ENCODE data around the gene FAM50A. TPM values are rescaled to one million over a fixed set of nuclear protein-coding genes. Genes with fewer than 3 reads are reported as not detected.

The FAM50A gene
- total and polyA plus RNA-seq, 4 donors, result 10.9 to 25.1 (median 14.0) TPM

GRCh38 chrX:154398668-154399526, 45.0 kb upstream of the FAM50A start:
- TF ChIP-seq JUND (IDR thresholded peaks at IDR 0.05) (no peak), HNF4A (conservative IDR thresholded peaks at IDR 0.05) (no peak), ZBTB33 (IDR thresholded peaks at IDR 0.05) (no peak), ATF3 (IDR thresholded peaks at IDR 0.05) (no peak), TAF1 (conservative IDR thresholded peaks at IDR 0.05) (no peak), RXRA (IDR thresholded peaks at IDR 0.05) (no peak), FOXA1 (IDR thresholded peaks at IDR 0.05) (no peak), SP1 (IDR thresholded peaks at IDR 0.05) (no peak), EGR1 (IDR thresholded peaks at IDR 0.05; ENCODE audit: low read depth in 2 of 2) (no peak), YY1 (IDR thresholded peaks at IDR 0.05) (no peak), HNF4G (IDR thresholded peaks at IDR 0.05) (no peak), FOXA2 (IDR thresholded peaks at IDR 0.05) (no peak), RAD21 (IDR thresholded peaks at IDR 0.05) (peak; percentile 76 to 77), REST (IDR thresholded peaks at IDR 0.05) (no peak), GABPA (IDR thresholded peaks at IDR 0.05 in 1 of 2, conservative IDR thresholded peaks at IDR 0.05 in 1 of 2) (peak in 1 of 2 donors; percentile 26), NR2F2 (IDR thresholded peaks at IDR 0.05) (peak; percentile 13), CTCF (IDR thresholded peaks at IDR 0.05; ENCODE audit: low read depth, low read length, missing input control) (peak; percentile 72), MAX (IDR thresholded peaks at IDR 0.05) (peak; percentile 82)
- Histone ChIP-seq H3K27ac (ENCODE audit: low read depth in 1 of 2, low read length in 2 of 2) (peak overlapping the region; percentile 80 to 98), H3K9ac (ENCODE audit: low read depth in 1 of 2, low read length in 2 of 2) (peak overlapping the region; percentile 95 to 98), H3K4me1 (ENCODE audit: control insufficient read depth in 4 of 4, insufficient read depth in 4 of 4, low read length in 3 of 4) (peaks cover 1 to 36% (median 26%) of the 10 kb centered on the region in 4 donors), H3K9me3 (ENCODE audit: control insufficient read depth in 4 of 4, low read length in 3 of 4) (no peaks in the 10 kb centered on the region), H3K27me3 (ENCODE audit: control insufficient read depth in 4 of 4, insufficient read depth in 4 of 4, low read length in 3 of 4) (no peaks in the 10 kb centered on the region), H3K4me3 (ENCODE audit: low read depth in 1 of 3, low read length in 3 of 3) (peak overlapping the region; percentile 71 to 94 (median 92)), H3K36me3 (ENCODE audit: control insufficient read depth in 4 of 4, insufficient read depth in 3 of 4, low read depth in 1 of 4, low read length in 3 of 4) (peaks cover 0 to 10% (median 7%) of the 10 kb centered on the region in 4 donors)
- WGBS, result 1% methylated on average over 49 of the region's 49 CpGs
- DNase-seq (ENCODE audit: low spot score), result peak; percentile 88

Data from liver (tissue), 9 donors.